ENCODE measurements around the gene SLC38A4. TPM values are rescaled to one million over a fixed set of nuclear protein-coding genes. Genes with fewer than 3 reads are reported as not detected.

Gene SLC38A4
- total RNA-seq, 1 donor, result 0.72 TPM

DNA sequence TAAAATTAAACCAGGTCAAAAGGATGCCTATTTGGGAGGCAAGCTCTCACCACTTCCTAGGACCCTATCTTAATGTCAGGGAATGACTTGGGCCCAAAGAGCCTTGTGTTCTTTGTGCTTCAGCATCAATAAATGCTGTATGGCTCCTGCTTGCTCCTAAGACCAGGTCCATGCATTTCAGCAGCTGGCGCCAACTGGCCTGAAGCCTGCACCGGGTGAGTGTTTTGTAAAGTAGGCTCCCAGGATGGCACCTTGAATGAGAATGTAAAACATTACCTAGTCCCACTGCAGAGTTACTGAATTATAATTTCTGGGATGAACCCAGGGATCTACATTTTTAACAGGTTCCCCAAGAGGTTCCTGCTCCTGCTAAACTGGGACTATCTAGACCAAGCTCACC, 16.1 kb upstream of the SLC38A4 start:
- DNase-seq (ENCODE audit: insufficient read length, low spot score, missing footprints), result no peak
- Histone ChIP-seq H2AFZ (ENCODE audit: low read length) (no peak overlapping the region), H3K36me3 (ENCODE audit: insufficient read depth, low read length) (no peaks in the 10 kb centered on the region), H3K27ac (ENCODE audit: low read depth, low read length) (no peak overlapping the region), H3K9me3 (ENCODE audit: low read depth, low read length) (no peaks in the 10 kb centered on the region), H4K20me1 (ENCODE audit: insufficient read depth, low read length) (no peaks in the 10 kb centered on the region), H3K79me2 (ENCODE audit: insufficient read depth, low read length) (no peaks in the 10 kb centered on the region), H3K27me3 (ENCODE audit: insufficient read depth, low read length) (no peaks in the 10 kb centered on the region), H3K4me1 (ENCODE audit: insufficient read depth, low read length) (no peaks in the 10 kb centered on the region), H3K4me2 (ENCODE audit: insufficient read depth, low read length) (no peak overlapping the region), H3K4me3 (ENCODE audit: insufficient read depth, low read length) (no peak overlapping the region)
- TF ChIP-seq, protein P1, sequence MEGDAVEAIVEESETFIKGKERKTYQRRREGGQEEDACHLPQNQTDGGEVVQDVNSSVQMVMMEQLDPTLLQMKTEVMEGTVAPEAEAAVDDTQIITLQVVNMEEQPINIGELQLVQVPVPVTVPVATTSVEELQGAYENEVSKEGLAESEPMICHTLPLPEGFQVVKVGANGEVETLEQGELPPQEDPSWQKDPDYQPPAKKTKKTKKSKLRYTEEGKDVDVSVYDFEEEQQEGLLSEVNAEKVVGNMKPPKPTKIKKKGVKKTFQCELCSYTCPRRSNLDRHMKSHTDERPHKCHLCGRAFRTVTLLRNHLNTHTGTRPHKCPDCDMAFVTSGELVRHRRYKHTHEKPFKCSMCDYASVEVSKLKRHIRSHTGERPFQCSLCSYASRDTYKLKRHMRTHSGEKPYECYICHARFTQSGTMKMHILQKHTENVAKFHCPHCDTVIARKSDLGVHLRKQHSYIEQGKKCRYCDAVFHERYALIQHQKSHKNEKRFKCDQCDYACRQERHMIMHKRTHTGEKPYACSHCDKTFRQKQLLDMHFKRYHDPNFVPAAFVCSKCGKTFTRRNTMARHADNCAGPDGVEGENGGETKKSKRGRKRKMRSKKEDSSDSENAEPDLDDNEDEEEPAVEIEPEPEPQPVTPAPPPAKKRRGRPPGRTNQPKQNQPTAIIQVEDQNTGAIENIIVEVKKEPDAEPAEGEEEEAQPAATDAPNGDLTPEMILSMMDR (IDR thresholded peaks at IDR 0.05; ENCODE audit: extremely low read depth, low read depth, low read length), result no peak

DNA sequence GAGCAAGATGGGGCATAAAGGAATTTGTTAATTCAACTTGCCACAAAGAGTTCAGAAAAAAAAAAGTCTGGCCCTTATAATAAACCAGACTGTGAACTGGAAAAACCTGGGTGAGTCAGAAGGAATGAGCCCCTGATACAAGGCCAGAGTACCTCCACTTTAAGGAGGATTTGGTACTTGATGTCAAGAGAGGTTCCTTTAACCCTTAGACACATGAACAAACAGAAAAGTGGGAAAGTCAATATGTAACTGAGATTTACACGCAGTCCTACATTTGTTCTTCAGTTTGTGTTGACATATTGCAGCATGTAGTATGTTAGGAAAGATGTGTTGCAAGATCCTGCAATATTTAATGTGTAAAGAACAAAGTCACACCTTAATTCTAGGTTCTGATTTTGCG, 14.2 kb upstream of the SLC38A4 start:
- Histone ChIP-seq H3K9me3 (ENCODE audit: low read depth, low read length) (no peaks in the 10 kb centered on the region), H3K79me2 (ENCODE audit: insufficient read depth, low read length) (no peaks in the 10 kb centered on the region), H3K27me3 (ENCODE audit: insufficient read depth, low read length) (no peaks in the 10 kb centered on the region), H3K36me3 (ENCODE audit: insufficient read depth, low read length) (no peaks in the 10 kb centered on the region), H2AFZ (ENCODE audit: low read length) (no peak overlapping the region), H3K4me3 (ENCODE audit: insufficient read depth, low read length) (no peak overlapping the region), H3K27ac (ENCODE audit: low read depth, low read length) (no peak overlapping the region), H3K4me1 (ENCODE audit: insufficient read depth, low read length) (no peaks in the 10 kb centered on the region), H4K20me1 (ENCODE audit: insufficient read depth, low read length) (no peaks in the 10 kb centered on the region), H3K4me2 (ENCODE audit: insufficient read depth, low read length) (no peak overlapping the region)
- DNase-seq (ENCODE audit: insufficient read length, low spot score, missing footprints), result no peak
- TF ChIP-seq, protein P1 (IDR thresholded peaks at IDR 0.05; ENCODE audit: extremely low read depth, low read depth, low read length), result no peak

DNA sequence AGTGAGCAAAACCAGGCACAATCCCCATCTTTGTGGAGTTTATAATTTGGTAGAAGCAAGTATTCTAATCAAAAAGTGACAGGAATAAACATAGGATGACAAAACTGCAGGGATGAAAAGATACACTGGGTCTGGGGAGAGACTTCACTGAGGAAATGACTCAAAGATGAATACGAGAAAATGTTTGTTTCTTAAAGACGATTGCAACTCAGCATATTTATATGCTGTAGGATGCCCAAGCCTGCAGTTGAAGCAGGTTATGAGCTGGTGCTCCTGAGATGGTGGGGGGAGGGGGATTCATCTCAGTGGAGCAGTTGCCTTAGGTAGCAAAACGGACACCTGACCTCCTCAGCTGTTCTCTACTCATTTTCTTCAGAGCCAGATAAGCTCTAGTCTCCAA, 13.4 kb upstream of the SLC38A4 start:
- Histone ChIP-seq H3K4me2 (ENCODE audit: insufficient read depth, low read length) (no peak overlapping the region), H3K36me3 (ENCODE audit: insufficient read depth, low read length) (no peaks in the 10 kb centered on the region), H3K4me1 (ENCODE audit: insufficient read depth, low read length) (no peaks in the 10 kb centered on the region), H2AFZ (ENCODE audit: low read length) (no peak overlapping the region), H3K79me2 (ENCODE audit: insufficient read depth, low read length) (no peaks in the 10 kb centered on the region), H3K4me3 (ENCODE audit: insufficient read depth, low read length) (no peak overlapping the region), H3K27ac (ENCODE audit: low read depth, low read length) (no peak overlapping the region), H4K20me1 (ENCODE audit: insufficient read depth, low read length) (no peaks in the 10 kb centered on the region), H3K9me3 (ENCODE audit: low read depth, low read length) (no peaks in the 10 kb centered on the region), H3K27me3 (ENCODE audit: insufficient read depth, low read length) (no peaks in the 10 kb centered on the region)
- TF ChIP-seq, protein P1 (IDR thresholded peaks at IDR 0.05; ENCODE audit: extremely low read depth, low read depth, low read length), result no peak
- DNase-seq (ENCODE audit: insufficient read length, low spot score, missing footprints), result no peak

DNA sequence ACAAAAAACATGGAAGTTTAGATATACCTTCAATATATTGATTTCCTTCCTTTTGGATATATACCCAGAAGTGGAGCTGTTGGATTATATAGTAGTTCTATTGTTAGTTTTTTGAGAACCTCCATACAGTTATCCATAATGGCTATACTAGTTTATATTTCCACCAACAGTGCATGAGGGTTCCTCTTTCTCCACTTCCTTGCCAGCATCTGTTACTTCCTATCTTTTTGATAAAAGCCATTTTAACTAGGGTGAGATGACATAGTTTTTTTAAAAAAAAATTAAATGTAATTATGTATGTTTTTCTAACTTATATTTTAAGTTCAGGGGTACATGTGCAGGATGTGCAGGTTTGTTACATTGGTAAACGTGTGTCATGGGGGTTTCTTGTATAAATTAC, 10.0 kb upstream of the SLC38A4 start:
- Histone ChIP-seq H3K4me1 (ENCODE audit: insufficient read depth, low read length) (peaks cover 5% of the 10 kb centered on the region), H3K36me3 (ENCODE audit: insufficient read depth, low read length) (no peaks in the 10 kb centered on the region), H3K4me2 (ENCODE audit: insufficient read depth, low read length) (no peak overlapping the region), H3K9me3 (ENCODE audit: low read depth, low read length) (no peaks in the 10 kb centered on the region), H3K79me2 (ENCODE audit: insufficient read depth, low read length) (no peaks in the 10 kb centered on the region), H4K20me1 (ENCODE audit: insufficient read depth, low read length) (no peaks in the 10 kb centered on the region), H3K27me3 (ENCODE audit: insufficient read depth, low read length) (peaks cover 27% of the 10 kb centered on the region), H2AFZ (ENCODE audit: low read length) (no peak overlapping the region), H3K4me3 (ENCODE audit: insufficient read depth, low read length) (no peak overlapping the region), H3K27ac (ENCODE audit: low read depth, low read length) (no peak overlapping the region)
- TF ChIP-seq, protein P1 (IDR thresholded peaks at IDR 0.05; ENCODE audit: extremely low read depth, low read depth, low read length), result no peak
- no peak for DNase-seq (ENCODE audit: insufficient read length, low spot score, missing footprints)
